Measurements from ENCODE around the gene M1AP.

GRCh38 chr2:74515271-74515980 lies 132.7 kb downstream of the M1AP start:
- TF ChIP-seq CTCF (IDR thresholded peaks at IDR 0.05; ENCODE audit: borderline replicate concordance, extremely low read depth, low read length, poor library complexity, severe bottlenecking), result no peak
- TF ChIP-seq EZH2 (IDR thresholded peaks at IDR 0.05; ENCODE audit: borderline replicate concordance, low read depth, low read length, severe bottlenecking), result no peak

Measured in DND-41 (cell line).